ENCODE measurements around the gene IVL. TPM values are rescaled to one million over a fixed set of nuclear protein-coding genes. Genes with fewer than 3 reads are reported as not detected.

IVL gene
- total and polyA plus RNA-seq, 11 donors: 0.03 TPM; not detected in 10

DNA sequence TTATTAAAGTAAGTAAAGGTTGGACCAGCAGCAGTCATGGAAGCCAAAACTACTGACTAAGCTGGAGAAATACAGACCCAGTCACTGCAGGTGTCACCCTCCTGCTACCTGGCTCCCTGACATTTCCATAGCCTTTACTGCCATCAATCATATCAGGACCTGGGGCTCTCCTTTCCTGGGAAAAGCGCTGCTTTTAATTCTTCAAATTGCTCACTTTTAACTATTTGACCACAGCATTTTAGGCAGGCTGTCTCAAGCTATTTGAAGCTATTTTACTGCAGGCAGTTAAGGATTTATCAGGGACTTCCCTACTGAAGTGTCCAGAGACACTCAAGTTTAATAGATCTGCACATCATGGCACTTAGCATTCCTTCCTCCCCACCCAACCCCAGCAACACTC is 4.1 kb downstream of the IVL start:
- TF ChIP-seq, protein P1, sequence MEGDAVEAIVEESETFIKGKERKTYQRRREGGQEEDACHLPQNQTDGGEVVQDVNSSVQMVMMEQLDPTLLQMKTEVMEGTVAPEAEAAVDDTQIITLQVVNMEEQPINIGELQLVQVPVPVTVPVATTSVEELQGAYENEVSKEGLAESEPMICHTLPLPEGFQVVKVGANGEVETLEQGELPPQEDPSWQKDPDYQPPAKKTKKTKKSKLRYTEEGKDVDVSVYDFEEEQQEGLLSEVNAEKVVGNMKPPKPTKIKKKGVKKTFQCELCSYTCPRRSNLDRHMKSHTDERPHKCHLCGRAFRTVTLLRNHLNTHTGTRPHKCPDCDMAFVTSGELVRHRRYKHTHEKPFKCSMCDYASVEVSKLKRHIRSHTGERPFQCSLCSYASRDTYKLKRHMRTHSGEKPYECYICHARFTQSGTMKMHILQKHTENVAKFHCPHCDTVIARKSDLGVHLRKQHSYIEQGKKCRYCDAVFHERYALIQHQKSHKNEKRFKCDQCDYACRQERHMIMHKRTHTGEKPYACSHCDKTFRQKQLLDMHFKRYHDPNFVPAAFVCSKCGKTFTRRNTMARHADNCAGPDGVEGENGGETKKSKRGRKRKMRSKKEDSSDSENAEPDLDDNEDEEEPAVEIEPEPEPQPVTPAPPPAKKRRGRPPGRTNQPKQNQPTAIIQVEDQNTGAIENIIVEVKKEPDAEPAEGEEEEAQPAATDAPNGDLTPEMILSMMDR (IDR thresholded peaks at IDR 0.05): no peak
- no peak for TF ChIP-seq POLR2A (IDR thresholded peaks at IDR 0.05)
- Histone ChIP-seq H3K27me3 (peaks cover 0 to 7% (median 0%) of the 10 kb centered on the region in 9 donors), H3K4me3 (no peak overlapping the region), H3K27ac (no peak overlapping the region), H3K4me1 (no peaks in the 10 kb centered on the region), H3K36me3 (no peaks in the 10 kb centered on the region), H3K9me3 (peaks cover 0 to 6% (median 0%) of the 10 kb centered on the region in 12 donors)
- intact Hi-C loops (cut with DNase I): no loop called here
- ATAC-seq: no peak
- WGBS, 4 donors: 67 to 75% (median 69%) methylated on average over 1 of the region's 1 CpG
- DNase-seq: no peak

DNA sequence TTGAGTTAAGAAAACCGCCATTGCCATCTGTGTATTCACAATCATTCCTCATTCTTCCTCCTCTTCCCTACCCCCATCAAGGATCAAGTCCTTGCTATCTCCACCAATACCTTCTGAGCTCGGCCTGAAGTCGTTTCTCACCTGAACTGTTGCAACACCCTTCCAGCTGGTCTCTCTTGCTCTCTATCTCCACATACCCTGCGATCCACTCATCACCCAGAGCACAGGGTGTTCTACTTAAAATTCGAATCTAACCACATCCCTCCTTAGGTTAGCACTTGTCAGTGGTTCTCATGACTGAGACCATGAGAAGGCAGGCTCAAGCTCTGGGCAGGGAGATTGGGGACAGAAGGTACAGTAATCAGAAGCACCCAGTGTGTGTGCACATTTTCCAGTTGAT is 4.6 kb downstream of the IVL start:
- Histone ChIP-seq H3K27me3 (peaks cover 0 to 7% (median 0%) of the 10 kb centered on the region in 9 donors), H3K9me3 (peaks cover 0 to 6% (median 0%) of the 10 kb centered on the region in 12 donors), H3K4me3 (no peak overlapping the region), H3K4me1 (no peaks in the 10 kb centered on the region), H3K36me3 (no peaks in the 10 kb centered on the region), H3K27ac (no peak overlapping the region)
- 49 to 61% (median 49%) methylated on average over 5 of the region's 5 CpGs for WGBS, 4 donors
- no peak for DNase-seq
- intact Hi-C loops (cut with DNase I): no loop called here
- TF ChIP-seq, protein P1 (IDR thresholded peaks at IDR 0.05): no peak
- TF ChIP-seq POLR2A (IDR thresholded peaks at IDR 0.05): no peak
- no peak for ATAC-seq

DNA sequence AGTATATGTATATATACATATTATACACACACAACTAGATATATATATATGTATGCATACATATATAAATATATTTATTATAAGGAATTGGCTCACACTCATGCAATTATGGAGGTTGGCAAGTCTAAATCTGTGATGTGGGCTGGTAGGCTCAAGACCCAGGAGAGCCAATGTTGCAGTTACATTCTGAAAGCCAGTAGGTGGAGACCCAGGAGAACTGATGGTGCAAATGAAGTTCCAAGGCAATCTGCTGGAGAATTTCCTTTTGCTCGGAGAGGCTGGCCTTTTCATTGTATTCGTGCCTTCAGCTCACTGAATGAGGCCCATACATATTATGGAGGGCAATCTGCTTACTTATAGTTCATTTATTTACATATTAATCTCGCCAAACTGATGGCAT is 9.4 kb downstream of the IVL start:
- TF ChIP-seq, protein P1 (IDR thresholded peaks at IDR 0.05): no peak
- no peak for TF ChIP-seq POLR2A (IDR thresholded peaks at IDR 0.05)
- Histone ChIP-seq H3K27me3 (peaks cover 0 to 7% (median 0%) of the 10 kb centered on the region in 9 donors), H3K27ac (no peak overlapping the region), H3K36me3 (no peaks in the 10 kb centered on the region), H3K9me3 (peaks cover 0 to 12% (median 0%) of the 10 kb centered on the region in 12 donors), H3K4me1 (no peaks in the 10 kb centered on the region), H3K4me3 (no peak overlapping the region)
- no peak for ATAC-seq
- no peak for DNase-seq
- intact Hi-C loops (cut with DNase I): no loop called here
- WGBS, 4 donors: 6 to 24% (median 17%) methylated on average over 3 of the region's 3 CpGs

DNA sequence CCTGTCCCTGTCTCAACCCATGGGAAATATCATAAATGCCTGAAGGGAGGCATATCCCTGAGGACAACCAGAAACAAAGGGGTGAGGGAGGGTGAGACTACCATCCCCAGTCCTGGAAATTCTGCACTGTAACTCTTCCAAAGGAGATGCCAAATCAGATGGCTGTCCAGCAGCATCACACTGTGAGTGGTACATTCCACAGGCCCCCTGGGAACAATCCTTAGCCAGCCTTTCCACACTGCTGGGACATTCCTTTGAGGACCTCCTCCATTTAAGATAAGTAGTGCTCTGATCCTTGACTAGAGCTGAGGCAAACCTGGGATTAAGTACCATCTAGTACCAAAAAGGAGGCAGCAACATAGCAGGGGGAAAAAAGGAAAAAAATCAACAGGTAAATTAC is 10.7 kb downstream of the IVL start:
- no peak for TF ChIP-seq POLR2A (IDR thresholded peaks at IDR 0.05)
- TF ChIP-seq, protein P1 (IDR thresholded peaks at IDR 0.05): no peak
- ATAC-seq (no peak), DNase-seq (no peak)
- H3K9me3 ChIP-seq: peaks cover 0 to 12% (median 0%) of the 10 kb centered on the region in 12 donors
- no peak overlapping the region for H3K27ac ChIP-seq
- intact Hi-C loops (cut with DNase I): no loop called here
- peaks cover 0 to 7% (median 0%) of the 10 kb centered on the region in 9 donors for H3K27me3 ChIP-seq
- H3K4me1 ChIP-seq: no peaks in the 10 kb centered on the region
- H3K36me3 ChIP-seq: no peaks in the 10 kb centered on the region
- H3K4me3 ChIP-seq: no peak overlapping the region
